Transverse colon (tissue), 3 donors: Measurements from ENCODE around the gene INTS14.

Experiments
- CTCF ChIP-seq, 5 experiments: fragments of 200-600 bp in 3 of 5; fragments of 450-650 bp in 2 of 5; sonication (generic) in 3 of 5; IDR thresholded peaks; 1 replicate in 2 of 5; 2 replicates in 3 of 5; pipeline ENCODE4 v1.5.1; 2016 to 2017; ENCODE audit warnings: antibody characterized with exemption in 5 of 5, inconsistent platforms in 3 of 5, mild to moderate bottlenecking in 2 of 5, moderate library complexity in 1 of 5
- EP300 ChIP-seq: sonication (generic); formaldehyde crosslinking; IDR thresholded peaks from one replicate; pipeline ENCODE4 v1.6.1; 2017; ENCODE audit warnings: antibody characterized with exemption, low read depth
- POLR2A ChIP-seq: fragments of 450-650 bp; IDR thresholded peaks from one replicate; pipeline ENCODE4 v1.6.1; 2016; ENCODE audit warnings: antibody characterized with exemption, mild to moderate bottlenecking, moderate library complexity

- TF ChIP-seq CTCF (IDR thresholded peaks at IDR 0.05), result no peak
- no peak for TF ChIP-seq POLR2A
- no peak for TF ChIP-seq EP300
Measured at GRCh38 chr15:65646486-65646885, 35.6 kb upstream of the INTS14 start.
